SK-N-SH treated with all-trans-retinoic acid at 6 μM for 48 hours (cell line): ENCODE measurements around the gene PROC.

ENCODE experiments used
- GLIS3 ChIP-seq: fragments of 250-450 bp; sonication (Bioruptor Pico); IDR thresholded peaks from 2 replicates; pipeline ENCODE4 v1.5.0; 2020; ENCODE audit warnings: mild to moderate bottlenecking, moderate library complexity
- OSR1 ChIP-seq: fragments of 250-450 bp; sonication (Bioruptor Pico); IDR thresholded peaks from 2 replicates; pipeline ENCODE4 v1.8.0; 2022; ENCODE audit warnings: moderate library complexity, mild to moderate bottlenecking, inconsistent platforms
- PATZ1 ChIP-seq: fragments of 250-450 bp; sonication (Bioruptor Pico); IDR thresholded peaks from 2 replicates; pipeline ENCODE4 v1.8.0; 2020; ENCODE audit warnings: mild to moderate bottlenecking, moderate library complexity, borderline replicate concordance
- RARB ChIP-seq: fragments of 250-450 bp; sonication (Bioruptor Pico); IDR thresholded peaks from 2 replicates; pipeline ENCODE4 v1.8.0; 2021; ENCODE audit warnings: mild to moderate bottlenecking, moderate library complexity
- TCF4 ChIP-seq: fragments of 250-450 bp; sonication (Bioruptor Pico); IDR thresholded peaks from 2 replicates; pipeline ENCODE4 v1.8.0; 2021; ENCODE audit warnings: mild to moderate bottlenecking, moderate library complexity, borderline replicate concordance
- ZFP3 ChIP-seq: fragments of 250-450 bp; sonication (Bioruptor Pico); IDR thresholded peaks from 2 replicates; pipeline ENCODE4 v1.5.0; 2020; ENCODE audit warnings: mild to moderate bottlenecking, moderate library complexity
- ZNF8 ChIP-seq: fragments of 450-650 bp; formaldehyde crosslinking; IDR thresholded peaks from 2 replicates; pipeline ENCODE4 v1.5.0; 2020; ENCODE audit warnings: mild to moderate bottlenecking, moderate library complexity
- TF ChIP-seq, protein P1 (sequence below): fragments of 250-450 bp; sonication (Bioruptor Pico); IDR thresholded peaks from 2 replicates; pipeline ENCODE4 v1.5.1; 2020; ENCODE audit warnings: low read depth, mild to moderate bottlenecking, moderate library complexity

GRCh38 chr2:127392133-127392827, 25.9 kb upstream of the PROC start:
- TF ChIP-seq OSR1 (CRISPR knock-in tag): no peak
- TF ChIP-seq, protein P1, sequence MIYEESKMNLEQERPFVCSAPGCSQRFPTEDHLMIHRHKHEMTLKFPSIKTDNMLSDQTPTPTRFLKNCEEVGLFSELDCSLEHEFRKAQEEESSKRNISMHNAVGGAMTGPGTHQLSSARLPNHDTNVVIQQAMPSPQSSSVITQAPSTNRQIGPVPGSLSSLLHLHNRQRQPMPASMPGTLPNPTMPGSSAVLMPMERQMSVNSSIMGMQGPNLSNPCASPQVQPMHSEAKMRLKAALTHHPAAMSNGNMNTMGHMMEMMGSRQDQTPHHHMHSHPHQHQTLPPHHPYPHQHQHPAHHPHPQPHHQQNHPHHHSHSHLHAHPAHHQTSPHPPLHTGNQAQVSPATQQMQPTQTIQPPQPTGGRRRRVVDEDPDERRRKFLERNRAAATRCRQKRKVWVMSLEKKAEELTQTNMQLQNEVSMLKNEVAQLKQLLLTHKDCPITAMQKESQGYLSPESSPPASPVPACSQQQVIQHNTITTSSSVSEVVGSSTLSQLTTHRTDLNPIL (CRISPR knock-in tag): no peak
- TF ChIP-seq ZNF8 (CRISPR knock-in tag): no peak
- no peak for TF ChIP-seq ZFP3
- no peak for TF ChIP-seq RARB (CRISPR knock-in tag)
- no peak for TF ChIP-seq TCF4
- no peak for TF ChIP-seq PATZ1 (CRISPR knock-in tag)
- TF ChIP-seq GLIS3 (CRISPR knock-in tag): no peak
